Uterus (tissue), 4 donors: ENCODE measurements around the gene PCNX2. TPM values are rescaled to one million over a fixed set of nuclear protein-coding genes. Genes with fewer than 3 reads are reported as not detected.

Source experiments
- DNase-seq, 2 donors: peaks; one replicate each; pipeline ENCODE4 v3.0.0-alpha.2; 2019 to 2020
- H3K27ac ChIP-seq, 2 donors: fragments of 200-600 bp; sonication (generic); 1 replicate in 1 of 2; 2 replicates in 1 of 2; pipeline ENCODE4 v1.5.1; 2016 to 2018
- H3K27me3 ChIP-seq, 2 donors: fragments of 200-600 bp; sonication (generic); one replicate each; pipeline ENCODE4 v1.5.1; 2018 to 2019; ENCODE audit warnings: control low read depth in 1 of 2
- H3K36me3 ChIP-seq, 2 donors: fragments of 200-600 bp; sonication (generic); one replicate each; pipeline ENCODE4 v1.5.1; 2019; ENCODE audit warnings: control low read depth in 1 of 2
- H3K4me1 ChIP-seq, 2 donors: fragments of 200-600 bp; sonication (generic); one replicate each; pipeline ENCODE4 v1.5.1; 2018 to 2019; ENCODE audit warnings: control low read depth in 1 of 2
- H3K4me3 ChIP-seq, 2 donors: fragments of 200-600 bp; sonication (generic); 1 replicate in 1 of 2; 2 replicates in 1 of 2; pipeline ENCODE4 v1.5.1; 2018 to 2019; ENCODE audit warnings: mild to moderate bottlenecking in 1 of 2
- H3K9me3 ChIP-seq, 2 donors: fragments of 200-600 bp; sonication (generic); one replicate each; pipeline ENCODE4 v1.5.1; 2019; ENCODE audit warnings: control low read depth in 1 of 2
- CTCF ChIP-seq, 4 experiments: fragments of 200-600 bp in 2 of 4; fragments of 450-650 bp in 2 of 4; sonication (generic) in 2 of 4; IDR thresholded peaks; one replicate each; pipeline ENCODE4 v1.5.1; 2016 to 2019; ENCODE audit warnings: antibody characterized with exemption in 4 of 4, mild to moderate bottlenecking in 2 of 4, moderate library complexity in 1 of 4
- POLR2A ChIP-seq, 2 donors: fragments of 450-650 bp; IDR thresholded peaks; one replicate each; pipeline ENCODE4 v1.6.1; 2016; ENCODE audit warnings: antibody characterized with exemption in 2 of 2, mild to moderate bottlenecking in 1 of 2, moderate library complexity in 1 of 2
- intact Hi-C: fragments of 100-400 bp; cut with DNase I; formaldehyde crosslinking; loops from one replicate; pipeline ENCODE4 v1.15.1; 2023; ENCODE audit warnings: low total_unique reads
- total RNA-seq, 4 donors: library from RNA; depleted of rRNA in 3 of 4; stranded (reverse); fragments of >200 nt in 3 of 4; gene quantifications; one replicate each; pipeline versions ENCODE4 v1.1.0 to v1.2.4, GENCODE V29; 2014 to 2023
- donor health status: DM: yes; HTN: yes; CAD: no.

The PCNX2 gene
- total RNA-seq, 4 donors from 2014 or later = 4.1 to 36.2 (median 14.1) TPM

- Histone ChIP-seq H3K36me3 (no peaks in the 10 kb centered on the region), H3K4me3 (no peak overlapping the region), H3K9me3 (no peaks in the 10 kb centered on the region), H3K27ac (no peak overlapping the region), H3K27me3 (no peaks in the 10 kb centered on the region), H3K4me1 (no peaks in the 10 kb centered on the region)
- DNase-seq = no peak
- no peak for TF ChIP-seq CTCF (IDR thresholded peaks at IDR 0.05)
- TF ChIP-seq POLR2A (IDR thresholded peaks at IDR 0.05) = no peak
- intact Hi-C loops = no loop called here
Measured at GRCh38 chr1:232983817-232984567, 311.5 kb downstream of the PCNX2 start.

GRCh38 chr1:232983375-232983774 lies 312.1 kb downstream of the PCNX2 start:
- Histone ChIP-seq H3K27me3 (no peaks in the 10 kb centered on the region), H3K4me3 (no peak overlapping the region), H3K27ac (no peak overlapping the region), H3K9me3 (no peaks in the 10 kb centered on the region), H3K4me1 (no peaks in the 10 kb centered on the region), H3K36me3 (no peaks in the 10 kb centered on the region)
- DNase-seq = no peak
- TF ChIP-seq POLR2A (IDR thresholded peaks at IDR 0.05) = no peak
- no peak for TF ChIP-seq CTCF (IDR thresholded peaks at IDR 0.05)
- intact Hi-C loops = no loop called here

GRCh38 chr1:232982238-232982944 lies 313.1 kb downstream of the PCNX2 start:
- Histone ChIP-seq H3K27me3 (no peaks in the 10 kb centered on the region), H3K36me3 (no peaks in the 10 kb centered on the region), H3K9me3 (no peaks in the 10 kb centered on the region), H3K4me1 (no peaks in the 10 kb centered on the region), H3K27ac (no peak overlapping the region), H3K4me3 (no peak overlapping the region)
- TF ChIP-seq CTCF (IDR thresholded peaks at IDR 0.05) (no peak), POLR2A (IDR thresholded peaks at IDR 0.05) (no peak)
- intact Hi-C loops = no loop called here
- DNase-seq = no peak

GRCh38 chr1:232980986-232981560 lies 314.5 kb downstream of the PCNX2 start:
- Histone ChIP-seq H3K4me1 (no peaks in the 10 kb centered on the region), H3K4me3 (no peak overlapping the region), H3K27me3 (no peaks in the 10 kb centered on the region), H3K36me3 (no peaks in the 10 kb centered on the region), H3K9me3 (no peaks in the 10 kb centered on the region), H3K27ac (no peak overlapping the region)
- intact Hi-C loops = no loop called here
- no peak for TF ChIP-seq POLR2A (IDR thresholded peaks at IDR 0.05)
- TF ChIP-seq CTCF (IDR thresholded peaks at IDR 0.05) = no peak
- DNase-seq = no peak
